Brain pericyte (primary cell): ENCODE data around the gene RPS6KA4.

Experiments
- DNase-seq: peaks from one replicate; pipeline ENCODE4 v3.0.0-alpha.2; 2012; ENCODE audit warnings: low read depth, low spot score

The RPS6KA4 gene

GRCh38 chr11:64327375-64327774 lies 31.6 kb upstream of the RPS6KA4 start:
- no peak for DNase-seq

GRCh38 chr11:64327993-64328392 lies 31.0 kb upstream of the RPS6KA4 start:
- no peak for DNase-seq

- no peak for DNase-seq
Measured at GRCh38 chr11:64330888-64331287, 28.1 kb upstream of the RPS6KA4 start.

GRCh38 chr11:64331569-64332371 lies 27.2 kb upstream of the RPS6KA4 start:
- no peak for DNase-seq

- no peak for DNase-seq
Measured at GRCh38 chr11:64333556-64333955, 25.4 kb upstream of the RPS6KA4 start.

GRCh38 chr11:64334764-64335735 lies 23.9 kb upstream of the RPS6KA4 start:
- no peak for DNase-seq

GRCh38 chr11:64337538-64338249 lies 21.3 kb upstream of the RPS6KA4 start:
- no peak for DNase-seq

- no peak for DNase-seq
Measured at GRCh38 chr11:64338716-64339115, 20.2 kb upstream of the RPS6KA4 start.

- DNase-seq, result no peak
Measured at GRCh38 chr11:64339286-64339685, 19.7 kb upstream of the RPS6KA4 start.

- no peak for DNase-seq
Measured at GRCh38 chr11:64339754-64340408, 19.1 kb upstream of the RPS6KA4 start, which contains the start of gene CCDC88B. TSS of gene CCDC88B (plus strand) at chr11:64340204. CDS start at chr11:64340267, 63 bp downstream.

- no peak for DNase-seq
Measured at GRCh38 chr11:64340671-64341335, 18.2 kb upstream of the RPS6KA4 start.

GRCh38 chr11:64341429-64341828 lies 17.5 kb upstream of the RPS6KA4 start:
- no peak for DNase-seq

GRCh38 chr11:64341851-64342791 lies 16.8 kb upstream of the RPS6KA4 start:
- peak; percentile 31 for DNase-seq

GRCh38 chr11:64342869-64343745 lies 15.9 kb upstream of the RPS6KA4 start:
- no peak for DNase-seq

GRCh38 chr11:64343767-64344559 lies 15.0 kb upstream of the RPS6KA4 start:
- DNase-seq, result no peak

GRCh38 chr11:64344787-64345186 lies 14.2 kb upstream of the RPS6KA4 start:
- no peak for DNase-seq

- DNase-seq, result no peak
Measured at GRCh38 chr11:64347193-64347867, 11.6 kb upstream of the RPS6KA4 start.
